Iris pigment epithelial cell (primary cell): ENCODE data around the gene MYO7B.

Source experiments
- DNase-seq: peaks from one replicate; pipeline ENCODE4 v3.0.0-alpha.2; 2011; ENCODE audit warnings: low read depth

Gene MYO7B

DNA sequence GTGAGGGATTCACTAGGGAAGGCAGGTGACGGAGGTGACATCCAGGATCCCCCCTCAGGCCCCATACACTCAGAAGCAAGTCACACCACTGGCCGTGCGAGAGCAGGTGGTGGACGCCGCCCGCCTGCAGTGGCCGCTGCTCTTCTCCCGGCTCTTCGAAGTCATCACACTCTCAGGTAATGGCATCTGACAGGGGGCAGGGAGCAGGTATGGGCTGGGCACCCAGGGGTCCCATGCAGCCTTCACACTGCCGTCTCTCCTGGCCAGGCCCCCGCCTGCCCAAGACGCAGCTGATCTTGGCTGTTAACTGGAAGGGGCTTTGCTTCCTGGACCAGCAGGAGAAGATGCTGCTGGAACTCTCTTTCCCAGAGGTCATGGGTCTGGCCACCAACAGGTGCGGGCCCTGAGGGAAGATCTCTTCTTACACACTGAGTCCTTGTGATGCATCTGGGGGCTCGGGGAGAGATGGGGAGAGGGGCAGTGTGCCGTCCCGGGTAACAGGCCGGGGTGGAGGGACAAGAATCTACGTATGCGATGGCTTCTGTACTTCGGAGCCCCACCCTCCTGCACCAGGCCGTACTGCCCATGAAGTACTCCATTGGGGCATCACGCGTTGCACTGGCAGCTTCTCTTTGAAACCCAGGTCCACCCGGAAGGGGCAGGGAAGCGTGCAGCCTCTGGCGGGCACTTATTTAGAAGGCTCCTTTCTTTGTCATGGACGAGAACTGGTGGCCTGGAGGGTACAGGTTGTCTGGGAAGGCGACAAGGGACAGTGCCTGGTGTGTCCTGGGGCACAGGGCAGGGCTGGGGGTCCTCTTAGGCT is 91.6 kb downstream of the MYO7B start:
- no peak for DNase-seq

DNA sequence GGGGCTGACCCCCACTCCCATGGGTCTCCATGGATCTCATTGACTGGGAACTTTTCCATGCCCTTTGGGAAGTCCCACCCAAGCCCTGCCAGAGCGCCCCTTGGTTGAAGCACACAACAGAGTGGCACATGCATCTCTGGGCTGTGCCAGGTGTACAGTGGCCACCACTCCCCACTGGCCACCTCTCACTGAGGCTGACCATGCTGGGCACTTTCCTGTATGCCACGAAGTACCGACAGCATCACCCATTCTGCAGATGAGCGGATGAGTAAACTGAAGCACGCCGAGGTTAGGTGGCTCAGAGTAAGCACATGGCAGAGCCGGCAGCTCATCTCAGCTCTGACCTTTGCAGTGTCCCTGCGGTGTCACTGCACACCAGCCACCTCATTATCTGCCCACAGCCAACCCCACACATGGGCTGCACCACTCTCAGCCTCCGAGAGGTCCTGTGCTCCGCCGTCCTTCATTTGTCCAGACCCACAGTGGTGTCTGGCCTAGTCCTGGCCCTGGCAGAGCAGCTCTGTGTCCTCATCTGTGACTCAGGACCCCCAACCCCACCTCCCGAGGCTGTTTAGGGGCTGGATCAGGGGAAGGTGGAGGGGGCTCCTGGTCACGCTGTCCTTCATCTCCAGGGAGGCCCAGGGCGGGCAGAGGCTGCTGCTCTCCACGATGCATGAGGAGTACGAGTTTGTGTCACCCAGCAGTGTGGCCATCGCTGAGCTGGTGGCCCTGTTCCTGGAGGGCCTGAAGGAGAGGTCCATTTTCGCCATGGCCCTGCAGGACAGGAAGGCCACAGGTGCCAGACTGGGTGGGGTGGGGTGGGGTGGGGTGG is 92.5 kb downstream of the MYO7B start:
- no peak for DNase-seq

DNA sequence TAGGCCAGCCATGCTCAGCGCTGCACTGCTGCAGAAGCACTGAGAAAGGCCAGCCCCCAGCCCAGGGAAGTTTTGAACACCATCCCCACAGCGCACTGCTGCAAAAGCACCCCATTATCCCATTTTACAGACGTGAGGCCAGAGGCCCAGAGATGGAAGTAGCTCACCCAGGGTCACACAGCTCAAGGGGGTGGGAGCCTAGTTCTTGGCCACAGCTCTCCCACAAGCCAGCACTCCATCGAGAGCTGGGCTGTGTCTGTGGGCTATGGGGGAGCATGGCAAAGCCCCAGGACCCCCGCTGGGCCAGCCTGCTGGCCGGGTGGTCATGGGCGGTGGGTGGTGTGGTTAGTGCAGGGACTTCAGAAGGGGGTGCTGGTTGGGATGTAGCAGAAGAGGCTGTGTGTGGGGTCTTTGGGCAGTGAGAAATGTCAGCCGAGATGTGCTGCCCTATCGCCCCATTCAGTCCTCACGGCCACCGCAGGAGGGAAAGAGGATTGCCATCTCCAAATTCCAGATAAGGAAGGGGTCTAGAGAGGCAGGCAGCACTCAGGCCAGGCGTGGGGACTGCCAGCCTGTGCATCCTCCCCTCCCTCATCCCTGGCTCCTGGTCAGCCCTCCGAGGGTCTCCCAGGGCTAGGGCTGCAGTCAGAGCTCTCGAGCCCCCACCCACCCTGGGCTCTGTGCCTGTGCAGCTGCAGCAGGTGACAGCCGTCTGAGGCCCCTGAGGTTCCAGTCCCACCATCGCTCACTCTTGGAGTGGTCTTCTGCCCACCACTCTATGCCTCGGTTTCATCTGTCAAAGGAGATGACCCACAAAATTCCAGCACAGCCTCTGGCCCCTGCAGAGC is 93.5 kb downstream of the MYO7B start:
- DNase-seq: no peak

DNA sequence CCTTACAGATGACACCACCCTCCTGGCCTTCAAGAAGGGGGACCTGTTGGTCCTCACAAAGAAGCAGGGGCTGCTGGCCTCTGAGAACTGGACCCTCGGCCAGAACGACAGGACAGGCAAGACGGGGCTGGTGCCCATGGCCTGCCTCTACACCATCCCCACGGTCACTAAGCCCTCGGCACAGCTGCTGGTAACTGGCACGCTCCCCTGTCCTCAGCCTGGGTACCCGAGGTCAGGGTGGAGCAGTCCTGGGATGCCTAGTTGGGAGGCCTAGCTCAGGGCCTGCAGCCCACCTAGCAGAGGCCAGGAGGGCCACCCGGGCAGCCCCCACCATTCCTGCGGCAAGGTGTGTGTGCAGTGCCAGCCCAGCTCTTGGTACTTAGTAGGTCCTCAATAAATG is 94.2 kb downstream of the MYO7B start:
- no peak for DNase-seq

DNA sequence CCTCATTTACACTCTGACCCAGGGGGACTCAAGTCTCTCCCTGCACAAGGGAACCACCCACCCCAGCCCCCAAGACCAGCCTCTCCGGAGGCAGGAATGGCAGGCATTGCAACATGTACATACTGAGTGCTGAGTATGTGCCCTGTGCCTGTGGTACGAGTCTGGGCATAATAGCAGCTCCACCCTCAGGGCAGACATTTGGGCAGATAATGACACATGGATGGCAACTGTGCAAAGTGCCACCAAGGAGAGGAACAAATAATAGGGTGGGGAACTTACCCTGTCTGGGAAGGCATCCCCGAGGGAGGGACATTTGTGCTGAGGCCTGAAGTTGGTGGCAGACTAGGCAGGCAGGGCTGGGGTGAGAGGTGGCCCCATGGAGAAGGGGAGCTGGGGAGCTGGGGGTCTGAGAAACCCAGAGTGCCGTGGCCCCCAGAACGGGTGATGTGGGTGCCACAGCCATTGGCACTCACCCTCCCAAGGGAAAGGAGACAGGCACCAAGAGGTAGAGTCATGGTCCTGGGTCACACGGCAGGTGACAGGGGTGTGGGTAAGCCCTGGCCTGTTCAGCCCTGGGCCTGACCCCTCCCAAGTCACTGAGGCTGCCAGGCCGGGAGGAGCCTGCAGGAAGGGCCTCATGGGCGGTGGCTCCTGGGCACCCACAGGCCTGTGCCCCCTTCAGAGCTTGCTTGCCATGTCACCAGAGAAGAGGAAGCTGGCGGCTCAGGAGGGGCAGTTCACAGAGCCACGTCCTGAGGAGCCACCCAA is 94.8 kb downstream of the MYO7B start:
- no peak for DNase-seq

DNA sequence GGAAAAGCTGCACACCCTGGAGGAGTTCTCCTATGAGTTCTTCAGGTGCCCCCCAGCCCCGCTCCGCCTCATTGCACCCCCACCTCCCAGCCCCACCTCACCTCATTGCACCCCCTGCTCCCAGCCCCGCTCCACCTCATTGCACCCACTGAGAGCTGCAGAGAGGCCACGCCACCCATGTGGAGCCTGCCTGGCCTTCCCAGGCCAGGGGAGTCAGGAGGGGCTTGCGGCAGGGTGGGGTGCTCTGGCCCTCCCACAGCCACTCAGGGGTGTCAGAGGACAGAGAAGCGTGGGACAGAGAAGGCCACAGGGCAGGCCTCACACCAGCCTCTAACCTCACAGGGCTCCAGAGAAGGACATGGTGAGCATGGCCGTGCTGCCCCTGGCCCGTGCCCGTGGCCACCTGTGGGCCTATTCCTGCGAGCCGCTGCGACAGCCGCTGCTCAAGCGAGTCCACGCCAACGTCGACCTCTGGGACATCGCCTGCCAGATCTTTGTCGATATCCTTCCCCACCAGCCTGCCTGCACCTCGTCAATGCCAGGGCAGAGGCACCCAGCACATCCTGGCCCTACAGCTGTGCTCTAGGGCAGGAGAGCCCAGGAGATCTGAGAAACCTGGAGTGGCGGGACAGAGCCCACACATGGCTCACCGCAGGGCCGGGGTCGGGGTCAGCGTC is 95.5 kb downstream of the MYO7B start:
- no peak for DNase-seq

DNA sequence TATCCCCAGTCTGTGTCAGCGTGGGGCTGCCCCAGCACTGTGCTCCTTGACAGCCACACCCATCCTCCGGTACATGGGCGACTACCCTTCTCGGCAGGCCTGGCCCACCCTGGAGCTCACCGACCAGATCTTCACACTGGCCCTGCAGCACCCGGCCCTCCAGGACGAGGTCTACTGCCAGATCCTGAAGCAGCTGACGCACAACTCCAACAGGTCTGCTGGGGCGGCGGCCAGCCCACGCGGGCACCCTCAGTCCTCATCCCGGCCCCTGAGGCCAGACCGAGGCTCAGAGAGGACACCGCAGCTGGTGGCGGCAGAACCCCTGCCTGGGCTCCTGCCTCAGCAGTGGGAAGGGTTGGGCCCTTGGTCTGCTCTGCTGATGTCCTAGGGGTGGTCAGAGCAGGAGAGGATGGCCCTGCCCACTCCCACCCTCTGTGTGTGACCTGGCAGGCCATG is 96.1 kb downstream of the MYO7B start:
- DNase-seq: no peak

DNA sequence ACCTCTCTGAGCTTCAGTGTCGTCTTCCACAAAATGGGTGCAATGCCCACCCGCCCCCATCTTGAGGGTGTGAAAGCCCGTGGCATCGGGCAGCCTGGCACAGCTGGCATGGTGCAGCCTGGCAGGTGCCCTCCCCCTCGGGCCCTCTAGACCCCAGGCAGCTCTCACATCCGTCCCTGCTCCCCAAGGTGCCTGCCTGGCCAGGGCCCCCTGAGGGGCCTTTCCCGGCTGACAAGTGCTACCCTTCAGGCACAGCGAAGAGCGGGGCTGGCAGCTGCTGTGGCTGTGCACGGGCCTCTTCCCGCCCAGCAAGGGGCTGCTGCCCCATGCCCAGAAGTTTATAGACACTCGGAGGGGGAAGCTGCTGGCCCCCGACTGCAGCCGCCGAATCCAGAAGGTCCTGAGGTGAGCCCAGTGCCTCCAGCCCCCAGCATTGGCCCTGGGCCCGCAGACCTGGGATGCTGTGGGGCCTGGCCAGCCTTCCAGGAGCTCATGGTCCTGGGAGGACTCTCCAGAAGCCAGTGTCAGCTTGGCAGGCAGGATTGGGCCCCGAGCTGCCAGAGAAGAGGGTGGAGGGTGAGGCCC is 96.6 kb downstream of the MYO7B start:
- DNase-seq: no peak

DNA sequence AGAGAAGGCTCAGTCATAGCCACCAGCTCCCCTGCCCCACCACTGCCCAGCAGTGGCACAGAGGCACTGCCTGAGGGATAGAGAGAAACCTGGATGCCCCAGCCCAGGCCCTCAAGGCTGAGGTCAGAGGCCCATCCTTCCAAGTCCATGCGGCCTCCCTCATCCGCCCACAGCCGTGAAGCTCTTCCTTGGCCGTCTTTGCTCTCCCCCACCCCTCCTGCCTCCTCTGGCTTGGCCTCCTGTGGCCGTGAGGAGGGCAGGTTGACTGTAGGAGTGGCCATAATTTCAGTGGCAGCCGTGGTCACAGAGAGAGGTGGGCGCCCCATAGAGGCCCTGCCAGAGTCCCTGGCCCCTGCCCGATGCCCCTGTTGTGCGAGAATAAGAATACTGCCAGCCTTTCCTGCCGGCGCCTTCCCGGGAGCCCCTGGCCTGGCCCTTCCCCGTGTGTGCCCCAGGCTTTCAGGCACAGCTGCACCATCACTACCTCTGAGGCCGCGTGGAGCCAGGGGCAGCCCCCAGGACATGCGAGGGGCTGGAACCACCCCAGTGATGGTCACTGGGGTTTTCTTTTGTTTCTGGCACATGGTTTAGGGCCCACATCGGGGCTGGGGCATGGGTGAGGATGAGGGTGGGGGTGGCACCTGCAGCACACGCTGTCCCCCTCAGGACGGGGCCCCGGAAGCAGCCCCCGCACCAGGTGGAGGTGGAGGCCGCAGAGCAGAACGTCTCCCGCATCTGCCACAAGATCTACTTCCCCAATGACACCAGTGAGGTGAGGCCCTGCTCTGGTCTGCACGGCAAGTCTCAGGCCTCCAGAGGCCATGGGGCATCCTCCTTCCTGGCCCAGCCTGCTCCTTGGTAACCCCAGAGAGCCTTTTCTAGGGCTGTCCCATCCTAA is 97.4 kb downstream of the MYO7B start:
- DNase-seq: no peak

DNA sequence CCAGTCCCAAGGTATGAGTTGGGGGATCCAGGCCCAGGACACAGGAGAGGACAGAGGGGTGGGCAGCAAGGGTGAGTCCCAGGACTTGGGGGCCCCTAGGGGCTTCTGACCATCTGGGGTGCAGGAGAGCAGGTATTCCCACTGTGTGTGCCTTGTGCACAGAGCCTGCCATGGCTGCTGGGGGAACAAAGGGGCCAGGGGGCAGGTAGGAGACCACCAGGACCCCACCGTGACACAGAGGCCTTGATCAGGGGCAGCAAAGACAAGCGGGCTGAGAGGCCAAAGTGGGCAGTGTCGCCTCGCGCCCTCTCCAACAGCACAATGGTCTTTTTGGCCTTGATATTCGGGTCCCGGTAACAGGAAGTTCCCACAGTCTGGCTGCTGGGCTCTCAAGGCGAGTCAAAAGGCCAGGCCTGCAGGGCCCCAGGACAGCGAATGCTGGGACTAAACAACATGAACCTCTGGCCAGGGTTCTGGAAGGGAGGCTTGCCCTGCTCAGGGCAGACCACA is 98.1 kb downstream of the MYO7B start:
- DNase-seq: no peak

DNA sequence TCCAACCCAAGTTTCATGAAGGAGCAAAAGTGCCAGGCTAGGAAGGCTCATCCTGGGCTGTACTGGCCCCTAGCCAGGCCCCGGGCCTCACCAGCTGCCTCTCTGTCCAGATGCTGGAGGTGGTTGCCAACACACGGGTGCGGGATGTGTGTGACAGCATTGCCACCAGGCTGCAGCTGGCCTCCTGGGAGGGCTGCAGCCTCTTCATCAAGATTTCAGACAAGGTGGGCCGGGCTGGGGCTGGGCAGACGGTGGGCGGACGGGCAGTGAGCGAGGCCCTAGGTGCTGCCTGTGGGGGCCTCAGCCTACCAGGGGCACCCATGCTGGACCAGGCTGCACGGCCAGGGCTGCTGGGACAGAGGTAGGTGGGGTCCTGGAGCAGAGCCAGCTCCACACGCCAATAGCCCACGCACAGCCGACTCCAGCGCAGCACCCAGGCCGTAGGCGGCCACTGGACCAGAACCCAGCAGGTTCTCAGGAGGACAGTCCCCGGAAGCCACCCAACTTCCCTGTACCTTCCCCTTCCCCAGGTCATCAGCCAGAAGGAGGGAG is 98.7 kb downstream of the MYO7B start:
- DNase-seq: no peak

DNA sequence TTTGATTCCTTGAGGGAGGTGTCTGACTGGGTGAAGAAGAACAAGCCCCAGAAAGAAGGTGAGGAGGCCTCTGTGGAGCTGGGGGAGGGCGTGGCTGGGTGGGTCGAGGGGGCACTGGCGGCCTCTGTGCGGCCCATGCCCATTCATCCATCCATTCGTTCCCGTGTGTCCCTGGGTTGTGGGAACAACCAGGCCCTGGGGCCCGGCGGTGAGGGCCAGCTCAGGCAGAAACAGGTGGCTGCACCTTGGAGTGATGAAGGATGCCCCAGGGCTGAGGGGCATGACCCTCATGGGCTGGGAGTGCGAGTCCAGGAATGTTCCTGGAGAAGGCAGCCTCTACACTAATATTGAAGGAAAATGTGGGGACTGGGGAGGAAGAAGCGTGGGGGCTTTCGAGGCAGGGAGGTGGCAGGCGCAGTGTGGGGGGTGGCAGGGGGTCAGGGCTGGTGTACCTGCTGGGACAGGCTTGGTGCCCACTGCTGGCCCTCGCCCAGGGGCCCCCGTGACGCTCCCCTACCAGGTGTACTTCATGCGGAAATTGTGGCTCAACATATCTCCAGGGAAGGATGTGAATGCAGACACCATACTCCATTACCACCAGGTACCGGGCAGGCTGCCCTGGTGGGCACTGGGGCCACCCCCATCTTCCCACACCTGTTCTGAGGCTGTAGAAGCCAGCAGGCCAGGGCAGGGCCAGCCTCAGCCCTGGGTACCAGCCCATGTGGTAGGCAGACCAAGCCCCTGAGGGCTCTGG is 99.3 kb downstream of the MYO7B start:
- DNase-seq: no peak

DNA sequence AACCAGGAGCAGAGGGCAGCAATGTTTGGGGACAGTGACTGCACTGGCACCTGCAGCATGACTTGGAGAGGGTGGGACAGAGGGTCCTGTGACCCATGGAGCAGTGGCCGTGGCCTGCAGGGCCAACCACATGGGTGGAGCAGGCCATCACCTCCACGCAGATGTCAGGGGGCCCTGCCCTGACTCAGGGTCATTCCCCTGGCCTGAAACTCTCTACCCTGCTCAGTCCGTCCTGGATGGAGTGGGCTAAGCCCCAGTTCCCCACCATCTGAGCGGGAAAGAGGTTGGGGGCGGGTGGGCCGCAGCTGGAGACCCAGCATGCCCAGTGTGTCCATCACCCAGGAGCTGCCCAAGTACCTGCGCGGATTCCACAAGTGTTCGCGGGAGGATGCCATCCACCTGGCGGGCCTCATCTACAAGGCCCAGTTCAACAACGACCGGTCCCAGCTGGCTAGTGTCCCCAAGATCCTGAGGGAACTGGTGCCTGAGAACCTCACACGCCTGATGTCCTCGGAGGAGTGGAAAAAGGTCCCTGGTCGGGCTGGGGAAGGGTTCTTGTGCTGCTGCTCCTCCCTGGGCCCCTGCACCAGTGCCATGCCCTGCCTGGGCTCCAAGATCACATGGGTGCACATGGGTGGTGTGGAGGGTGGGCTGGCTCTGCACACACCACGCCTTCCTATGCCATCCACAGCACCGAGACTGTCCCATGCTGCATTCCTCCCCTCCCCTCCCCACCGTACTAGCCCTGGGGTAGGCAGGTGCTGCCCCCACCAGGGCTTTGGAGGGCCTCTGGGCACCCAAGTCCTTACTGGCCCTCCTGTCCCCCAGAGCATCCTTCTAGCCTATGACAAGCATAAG is 100.1 kb downstream of the MYO7B start:
- no peak for DNase-seq

DNA sequence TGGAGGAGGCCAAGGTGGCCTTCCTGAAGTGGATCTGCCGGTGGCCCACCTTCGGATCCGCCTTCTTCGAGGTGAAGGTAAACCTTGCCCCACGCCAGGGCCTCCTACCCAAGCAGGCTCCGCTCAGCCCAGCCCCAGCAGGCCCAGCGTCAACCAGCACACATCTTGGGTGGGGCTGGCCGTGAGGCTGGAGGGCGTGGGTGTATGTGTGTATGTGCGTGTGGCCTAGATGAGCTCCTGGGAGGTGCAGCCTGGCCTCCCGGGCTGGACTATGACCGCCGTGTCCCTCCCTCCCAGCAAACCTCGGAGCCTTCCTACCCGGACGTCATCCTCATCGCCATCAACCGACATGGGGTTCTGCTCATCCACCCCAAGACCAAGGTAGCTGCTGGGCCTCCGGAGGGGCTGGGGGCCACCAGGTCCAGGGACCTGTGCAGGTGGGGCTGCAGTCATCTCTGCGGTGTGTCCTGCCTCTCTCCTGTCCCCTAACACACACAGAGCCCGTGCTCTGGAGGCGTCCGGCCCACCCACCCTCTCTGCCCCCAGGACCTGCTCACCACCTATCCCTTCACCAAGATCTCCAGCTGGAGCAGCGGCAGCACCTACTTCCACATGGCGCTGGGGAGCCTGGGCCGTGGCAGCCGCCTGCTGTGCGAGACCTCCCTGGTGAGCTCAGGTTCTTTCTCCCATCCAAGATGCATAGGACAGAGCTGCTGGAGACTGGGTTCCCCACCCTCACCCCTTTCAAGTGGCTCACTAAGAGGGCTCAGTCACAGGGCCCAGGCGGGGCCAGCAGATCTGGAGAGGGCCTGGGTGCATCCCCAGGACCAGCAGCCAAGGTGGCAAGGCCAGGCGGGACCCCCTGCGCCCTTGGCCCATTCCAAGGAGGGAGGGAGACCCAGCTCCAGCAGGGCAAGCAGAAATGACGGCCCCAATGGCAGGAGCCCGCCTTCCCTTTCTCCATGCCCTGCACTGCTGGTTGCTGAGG is 101.1 kb downstream of the MYO7B start:
- no peak for DNase-seq

DNA sequence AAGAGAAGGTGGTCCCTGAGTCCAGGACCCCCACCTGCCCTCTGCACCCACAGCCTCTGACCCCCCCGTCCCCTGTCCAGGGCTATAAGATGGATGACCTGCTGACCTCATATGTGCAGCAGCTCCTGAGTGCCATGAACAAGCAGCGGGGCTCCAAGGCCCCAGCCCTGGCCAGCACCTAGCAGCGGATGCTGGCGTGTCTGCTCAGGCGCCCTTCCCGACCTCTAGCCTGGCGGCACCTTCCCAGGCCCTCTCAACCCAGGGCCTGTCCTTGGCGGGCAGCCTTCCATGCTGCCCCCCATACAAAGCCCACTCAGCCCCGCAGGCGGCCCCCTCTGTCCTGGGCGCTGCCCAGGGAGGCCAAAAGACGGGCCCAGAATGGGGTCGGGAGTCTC is 101.8 kb downstream of the MYO7B start:
- no peak for DNase-seq

DNA sequence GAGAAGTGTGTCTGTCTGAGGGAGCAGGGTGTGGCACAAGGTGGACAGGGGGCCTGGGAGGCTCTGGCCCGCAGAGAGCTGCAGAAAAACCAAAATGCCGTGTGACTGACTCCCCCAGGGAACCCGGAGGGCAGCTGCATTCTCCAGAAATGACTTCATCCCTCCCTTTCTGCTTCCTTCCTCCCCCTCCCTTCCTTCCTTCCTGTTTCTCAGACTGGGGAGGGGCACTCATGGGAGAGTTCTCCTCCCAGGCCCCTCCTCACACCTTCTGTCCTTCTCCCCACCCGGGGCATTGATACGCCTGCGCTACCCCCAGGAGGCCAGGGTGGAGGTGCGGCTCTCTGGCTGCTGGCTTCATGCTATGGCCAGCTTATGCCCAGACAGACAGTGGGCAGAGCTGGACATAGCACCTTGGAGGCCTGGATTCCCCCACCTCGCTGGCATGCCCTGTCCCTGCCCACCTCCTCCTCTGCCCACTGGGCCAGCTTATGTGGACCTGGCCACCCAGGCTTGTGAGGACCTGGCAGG is 102.3 kb downstream of the MYO7B start:
- peak; percentile 52 for DNase-seq
